T-helper 9 cell (primary cell): ENCODE data around the gene ZDHHC7.
"Not testable (repeated sequence)": the region's sequence is repeated elsewhere in the genome, so short reads cannot be mapped to it uniquely, and the experiment has no call there.

Experiments
- DNase-seq: peaks from one replicate; pipeline ENCODE4 v3.0.0-alpha.2; 2020

The ZDHHC7 gene

DNA sequence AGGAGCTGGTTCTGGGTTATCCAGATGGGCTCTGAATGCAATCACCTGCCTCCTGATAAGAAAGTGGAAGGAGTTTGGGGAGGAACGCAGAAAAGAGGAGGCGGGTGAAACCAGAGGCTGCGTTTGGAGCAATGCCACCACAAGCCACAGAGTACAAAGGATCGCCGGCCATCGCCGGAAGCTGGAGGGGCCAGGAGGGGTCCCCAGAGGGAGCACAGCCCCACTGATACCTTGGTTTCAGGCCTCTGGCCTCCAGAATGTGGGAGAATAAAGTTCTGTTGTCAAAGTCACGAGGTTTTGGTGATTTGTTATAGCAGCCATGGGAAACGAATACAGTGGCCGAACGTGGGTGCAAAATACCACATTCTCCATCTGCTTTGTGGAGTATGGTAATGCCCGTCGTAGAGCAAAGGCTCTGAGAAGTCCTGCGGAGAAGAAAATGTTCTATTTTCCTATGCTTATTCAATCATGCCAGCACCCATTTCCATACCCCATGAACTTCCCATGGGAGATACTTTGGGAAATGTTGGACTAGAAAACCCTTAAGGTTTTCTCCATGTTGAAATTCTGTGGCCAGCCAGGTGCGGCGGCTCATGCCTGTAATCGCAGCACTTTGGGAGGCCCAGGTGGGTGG lies 51.4 kb downstream of the ZDHHC7 start:
- DNase-seq = no peak

DNA sequence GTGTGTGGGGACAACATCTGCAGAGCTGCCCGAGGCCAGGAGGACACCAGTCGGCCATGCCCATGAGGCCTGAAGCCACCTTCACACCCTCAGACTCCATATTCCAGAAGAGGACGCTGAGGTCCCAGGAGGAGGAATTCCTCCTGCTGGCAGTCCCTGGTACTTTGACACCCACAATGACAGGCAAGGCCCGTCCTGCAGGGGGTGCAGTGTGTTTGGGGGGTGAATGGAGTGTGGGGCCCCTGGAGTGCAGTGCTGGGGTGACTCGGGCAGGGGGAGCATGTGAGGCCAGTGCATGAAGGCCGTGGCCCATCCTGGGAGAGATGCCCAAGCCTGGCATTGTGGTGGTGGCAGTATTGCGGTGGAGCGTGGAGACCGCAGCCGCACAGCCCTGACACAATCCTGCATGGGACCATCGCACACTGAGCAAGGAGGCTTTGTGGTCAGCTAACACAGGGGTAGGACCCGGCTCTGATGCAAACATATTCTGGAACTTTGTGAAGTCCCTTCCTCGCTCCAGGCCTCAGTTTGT lies 52.2 kb downstream of the ZDHHC7 start:
- DNase-seq = no peak

- no peak for DNase-seq
These were observed 53.5 kb downstream of the ZDHHC7 start for GRCh38 chr16:84957792-84958191.

- no peak for DNase-seq
These were observed 54.1 kb downstream of the ZDHHC7 start for GRCh38 chr16:84957192-84957591.

DNA sequence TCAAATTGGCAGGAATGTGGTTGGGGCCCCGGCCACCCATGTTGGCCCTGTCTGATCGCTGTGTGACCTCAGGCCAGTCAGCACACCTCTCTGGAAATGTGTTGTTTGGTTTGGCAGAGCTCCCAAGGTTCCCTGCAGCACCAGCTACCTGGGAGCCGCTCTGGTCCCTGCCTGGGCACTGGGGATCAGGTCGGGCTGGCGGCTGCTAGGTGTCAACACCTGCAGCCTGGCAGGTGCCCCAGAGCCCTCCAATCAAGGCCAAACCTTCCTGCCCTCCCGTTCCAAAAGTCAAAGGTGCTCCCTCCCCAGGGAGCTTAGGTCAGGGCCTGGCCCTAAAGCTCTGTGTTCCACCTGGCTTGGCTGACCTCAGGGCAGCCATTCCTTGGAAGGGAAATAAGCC lies 55.9 kb downstream of the ZDHHC7 start:
- DNase-seq = no peak

GRCh38 chr16:84953190-84953746 lies 58.1 kb downstream of the ZDHHC7 start:
- no peak for DNase-seq

DNA sequence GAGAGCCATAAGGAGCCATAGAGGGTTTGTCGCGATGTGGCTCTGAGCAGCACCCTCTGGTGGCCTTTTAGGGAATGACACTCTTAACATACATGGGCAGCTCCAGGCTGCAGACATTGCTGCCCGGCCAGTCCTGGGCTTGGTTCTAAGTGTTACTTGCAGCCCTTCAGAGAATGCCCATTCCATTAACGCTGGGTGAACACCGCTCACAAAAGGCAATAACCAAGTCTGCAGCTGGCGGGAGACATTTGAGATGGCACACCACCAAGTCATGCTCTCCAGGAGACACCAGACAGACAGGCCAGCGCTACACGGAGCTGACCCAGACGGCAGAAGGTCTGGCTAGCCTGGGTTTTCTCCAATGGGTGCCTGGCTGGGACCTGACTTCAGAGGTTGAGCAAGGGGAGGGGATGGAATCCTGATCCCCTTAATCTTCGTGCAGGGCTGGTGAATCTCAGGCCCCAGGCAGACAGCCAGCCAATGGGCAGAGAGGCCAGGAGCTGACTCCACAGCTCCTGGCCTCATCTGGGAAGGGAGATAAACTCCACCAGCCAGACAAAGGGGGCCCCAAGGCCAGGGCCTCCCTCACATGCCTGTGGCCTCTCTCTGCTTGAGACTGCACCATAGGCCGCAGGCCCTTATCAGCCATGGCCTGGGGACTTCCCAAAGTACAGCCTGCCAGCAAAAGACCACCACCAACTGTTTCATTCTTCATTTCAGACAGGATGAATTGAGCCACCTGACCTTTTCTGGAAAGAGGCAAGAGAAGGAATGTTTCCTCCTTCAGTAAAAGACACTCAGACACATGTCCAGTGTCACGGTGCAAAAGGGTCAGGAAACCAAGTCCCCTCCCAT lies 58.8 kb downstream of the ZDHHC7 start:
- peak; percentile 61 for DNase-seq

DNA sequence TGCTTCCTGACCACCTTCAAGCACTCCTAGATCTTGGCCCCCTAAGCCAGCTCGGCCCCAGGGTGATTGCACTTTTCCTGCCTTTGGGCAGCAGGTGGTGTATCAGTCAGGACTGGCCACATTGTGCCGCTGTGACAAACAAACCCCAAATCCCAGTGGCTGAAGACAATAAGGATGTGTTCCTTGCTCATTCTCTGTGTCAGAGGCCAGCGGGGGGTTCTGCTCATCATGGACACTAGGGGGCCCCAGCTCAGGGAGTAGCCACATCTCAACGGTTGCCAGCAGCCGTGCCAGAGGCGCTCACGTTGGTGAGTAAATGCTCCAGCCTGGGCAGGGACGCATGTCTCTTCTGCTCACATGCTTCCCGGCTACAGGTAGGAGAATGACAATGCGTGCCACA lies 60.4 kb downstream of the ZDHHC7 start:
- DNase-seq = no peak

- no peak for DNase-seq
These were observed 61.4 kb downstream of the ZDHHC7 start for GRCh38 chr16:84949772-84950436.

- no peak for DNase-seq
These were observed 62.3 kb downstream of the ZDHHC7 start for GRCh38 chr16:84948851-84949610.

DNA sequence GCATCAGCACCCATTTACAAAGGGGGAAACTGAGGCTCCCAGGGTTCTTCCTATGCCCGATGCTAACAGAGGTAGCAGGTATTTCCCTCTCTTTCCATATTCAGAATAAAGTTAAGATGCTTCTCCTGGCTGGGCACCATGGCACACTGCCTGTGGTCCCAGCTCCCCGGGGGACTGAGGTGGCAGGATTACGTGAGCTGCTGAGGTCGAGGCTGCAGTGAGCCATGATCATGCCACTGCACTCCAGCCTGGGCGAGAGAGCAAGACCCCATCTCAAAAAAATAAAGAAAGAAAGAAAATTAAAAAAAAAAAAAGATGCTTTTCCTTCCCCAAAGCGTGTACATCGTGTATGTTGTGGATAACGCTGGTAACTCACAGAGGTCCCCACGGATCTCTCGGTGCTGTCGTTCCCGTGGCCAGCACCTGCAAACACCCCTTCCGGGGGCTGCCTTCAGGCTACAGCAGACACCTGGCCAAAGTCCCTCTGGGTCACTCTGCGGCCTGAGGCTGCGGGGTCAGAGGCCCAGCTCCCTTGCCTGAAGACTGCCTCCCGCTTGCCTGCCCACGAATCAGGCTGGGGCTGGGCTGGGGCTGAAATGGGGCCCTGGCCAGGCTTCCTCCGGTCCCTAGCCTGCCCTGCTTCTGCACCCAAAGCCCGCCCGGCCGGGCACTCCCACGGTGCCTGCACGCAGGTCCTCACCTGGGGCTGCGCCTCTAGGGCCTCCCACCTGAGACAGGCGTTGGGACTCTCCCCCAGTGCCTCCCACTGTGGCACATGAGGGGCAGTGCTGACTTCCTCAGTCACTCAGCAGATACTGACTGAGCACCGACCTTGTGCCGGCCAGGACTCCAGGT lies 63.1 kb downstream of the ZDHHC7 start:
- no peak for DNase-seq

DNA sequence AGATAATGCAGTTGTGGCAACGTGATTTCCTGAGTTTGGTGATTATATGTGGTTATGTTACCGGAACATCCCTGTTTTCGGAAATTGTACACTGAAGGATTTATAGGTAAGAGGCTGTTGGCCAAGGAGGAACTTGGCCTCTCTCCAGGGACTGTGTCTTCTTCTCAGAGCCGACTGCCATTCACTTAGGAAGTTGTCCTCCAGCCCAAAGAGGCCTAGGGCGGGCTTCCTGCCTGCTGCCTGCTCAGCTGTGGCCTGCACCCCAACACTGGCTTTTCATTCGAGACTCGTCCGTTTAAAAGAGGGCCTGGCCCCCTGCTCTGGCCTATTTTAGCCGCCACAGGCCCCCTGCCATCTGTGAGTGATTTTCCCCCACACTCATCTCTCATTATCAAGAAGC lies 64.3 kb downstream of the ZDHHC7 start:
- no peak for DNase-seq

DNA sequence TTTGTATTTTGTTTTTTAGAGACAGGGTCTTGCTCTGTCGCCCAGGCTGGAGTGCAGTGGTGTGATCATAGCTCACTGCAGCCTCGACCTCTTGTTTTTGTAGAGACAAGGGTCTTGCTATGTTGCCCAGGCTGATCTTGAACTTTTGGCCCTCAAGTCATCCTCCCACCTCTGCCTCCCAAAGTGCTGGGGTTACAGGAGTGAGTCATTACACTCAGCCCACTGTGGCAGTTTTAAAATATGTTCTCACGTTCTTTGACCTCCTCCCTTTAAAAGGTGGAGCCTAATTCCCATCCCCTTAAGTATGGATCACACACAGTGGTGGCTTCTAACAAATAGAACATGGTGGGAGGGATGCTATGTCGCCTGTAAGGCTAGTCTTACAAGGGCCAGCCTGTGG lies 67.7 kb downstream of the ZDHHC7 start:
- no peak for DNase-seq

DNA sequence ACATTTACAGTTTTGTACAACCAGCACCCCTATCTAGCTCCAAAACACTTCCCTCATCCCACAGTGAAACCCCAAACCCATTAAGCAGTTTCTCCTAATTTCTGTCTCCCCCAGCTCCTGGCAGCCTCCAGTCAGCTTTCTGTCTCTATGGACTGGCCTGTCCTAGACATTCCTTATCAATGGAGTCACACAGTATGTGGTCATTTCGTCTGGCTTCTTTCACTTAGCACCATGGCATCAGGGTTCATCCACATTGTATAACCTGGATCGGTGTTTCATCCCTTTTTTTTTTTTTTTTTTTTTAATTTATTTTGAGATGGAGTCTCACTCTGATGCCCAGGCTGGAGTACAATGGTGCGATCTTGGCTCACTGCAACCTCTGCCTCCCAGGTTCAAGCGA lies 68.5 kb downstream of the ZDHHC7 start:
- no peak for DNase-seq

GRCh38 chr16:84941921-84942320 lies 69.4 kb downstream of the ZDHHC7 start:
- DNase-seq = no peak

DNA sequence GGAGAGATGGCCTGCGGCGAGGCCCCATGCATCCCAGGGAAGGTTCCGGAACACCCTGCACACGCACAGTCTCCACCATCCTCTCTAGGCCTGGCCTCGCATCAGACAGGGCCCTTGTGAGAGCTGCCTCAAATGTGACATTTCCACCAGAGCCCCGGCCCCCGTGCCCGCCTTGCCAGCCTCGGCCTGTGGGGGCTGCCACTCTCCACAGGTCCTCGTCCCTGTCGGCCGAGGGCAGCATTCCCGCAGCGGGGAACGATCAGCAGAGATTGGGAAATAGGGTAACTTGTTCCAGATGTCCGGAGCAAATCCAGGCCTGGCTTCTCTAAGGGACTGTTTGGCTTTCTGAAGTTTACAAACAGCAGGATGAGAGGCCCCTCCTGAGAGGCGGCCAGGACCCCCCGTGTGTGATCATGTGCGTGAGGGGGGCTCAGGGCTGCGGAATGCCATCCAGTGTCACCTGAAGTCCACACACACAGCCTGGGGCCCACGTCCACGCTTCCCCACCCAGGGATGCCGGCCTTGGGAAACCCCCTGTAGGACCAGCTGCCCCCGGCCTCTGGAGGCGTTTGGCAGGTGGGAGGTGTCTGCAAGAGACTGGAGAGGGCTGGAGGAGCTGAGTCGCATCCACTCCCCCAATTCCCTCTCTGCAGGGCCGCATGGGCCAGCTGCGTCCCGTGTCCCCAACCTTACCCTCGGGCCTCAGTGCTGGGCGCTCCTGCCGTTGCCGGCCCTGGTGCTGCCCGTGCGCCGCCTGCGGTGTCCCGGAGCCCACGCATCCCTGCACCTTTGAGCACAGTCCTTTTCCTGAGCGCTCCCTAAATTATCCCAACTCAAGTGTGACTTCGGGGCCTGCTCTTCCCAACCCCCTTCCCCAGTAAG lies 70.4 kb downstream of the ZDHHC7 start:
- no peak for DNase-seq

- DNase-seq = not testable (repeated sequence)
These were observed 72.7 kb downstream of the ZDHHC7 start for GRCh38 chr16:84938616-84939015.

- DNase-seq = no peak
These were observed 73.9 kb downstream of the ZDHHC7 start for GRCh38 chr16:84937196-84938005.
